Vagina (tissue), 2 donors: Measurements from ENCODE around the gene ARHGEF16. TPM values are rescaled to one million over a fixed set of nuclear protein-coding genes. Genes with fewer than 3 reads are reported as not detected.

Experiments
- DNase-seq, 2 donors: peaks; one replicate each; pipeline ENCODE4 v3.0.0-alpha.2; 2017; ENCODE audit errors: extremely low spot score in 2 of 2
- H3K27ac ChIP-seq: fragments of 200-600 bp; sonication (generic); one replicate; pipeline ENCODE4 v1.5.1; 2019
- H3K27me3 ChIP-seq: fragments of 200-600 bp; sonication (generic); one replicate; pipeline ENCODE4 v1.5.1; 2019
- H3K36me3 ChIP-seq, 2 donors: fragments of 200-600 bp; sonication (generic); one replicate each; pipeline ENCODE4 v1.5.1; 2017 to 2019
- H3K4me1 ChIP-seq: fragments of 200-600 bp; sonication (generic); one replicate; pipeline ENCODE4 v1.5.1; 2019
- H3K4me3 ChIP-seq, 2 donors: fragments of 200-600 bp; sonication (generic); 1 replicate in 1 of 2; 2 replicates in 1 of 2; pipeline ENCODE4 v1.5.1; 2016 to 2019
- H3K9me3 ChIP-seq: fragments of 200-600 bp; sonication (generic); one replicate; pipeline ENCODE4 v1.5.1; 2019
- CTCF ChIP-seq, 3 experiments: fragments of 450-650 bp in 2 of 3; fragments of 200-600 bp in 1 of 3; sonication (generic) in 1 of 3; IDR thresholded peaks; one replicate each; pipeline ENCODE4 v1.5.1; 2017 to 2019; ENCODE audit warnings: antibody characterized with exemption in 3 of 3, mild to moderate bottlenecking in 2 of 3, moderate library complexity in 2 of 3
- POLR2A ChIP-seq, 2 donors: fragments of 450-650 bp; IDR thresholded peaks; one replicate each; pipeline ENCODE4 v1.6.1; 2017; ENCODE audit warnings: antibody characterized with exemption in 2 of 2, mild to moderate bottlenecking in 2 of 2, moderate library complexity in 2 of 2
- POLR2AphosphoS5 ChIP-seq, 2 donors: sonication (generic); formaldehyde crosslinking; IDR thresholded peaks; one replicate each; pipeline ENCODE4 v1.9.0; 2017; ENCODE audit warnings: antibody characterized with exemption in 2 of 2, mild to moderate bottlenecking in 2 of 2, low read depth in 1 of 2; ENCODE audit not compliant: insufficient read depth in 1 of 2
- intact Hi-C: fragments of 100-400 bp; cut with DNase I; formaldehyde crosslinking; loops from one replicate; pipeline ENCODE4 v1.15.1; 2023
- total RNA-seq: library from RNA; depleted of rRNA; stranded (reverse); fragments of >200 nt; gene quantifications from one replicate; pipeline ENCODE4 v1.2.3, GENCODE V29; 2016

ARHGEF16 gene
- total RNA-seq, 1 donor from 2014 or later = 6.4 TPM

- H3K27ac ChIP-seq = no peak overlapping the region
- TF ChIP-seq CTCF (IDR thresholded peaks at IDR 0.05) (no peak), POLR2A (IDR thresholded peaks at IDR 0.05) (no peak), POLR2AphosphoS5 (IDR thresholded peaks at IDR 0.05; ENCODE audit: insufficient read depth in 1 of 2, low read depth in 1 of 2) (no peak)
- intact Hi-C loops = no loop called here
- H3K4me1 ChIP-seq = peaks cover 83% of the 10 kb centered on the region
- no peak for DNase-seq
- no peak overlapping the region for H3K4me3 ChIP-seq
- H3K27me3 ChIP-seq = no peaks in the 10 kb centered on the region
- no peaks in the 10 kb centered on the region for H3K36me3 ChIP-seq
- no peaks in the 10 kb centered on the region for H3K9me3 ChIP-seq
These were observed 15.6 kb downstream of the ARHGEF16 start for GRCh38 chr1:3469849-3470649.

- intact Hi-C loops = no loop called here
- Histone ChIP-seq H3K9me3 (no peaks in the 10 kb centered on the region), H3K36me3 (no peaks in the 10 kb centered on the region), H3K4me3 (no peak overlapping the region), H3K27ac (peak overlapping the region; percentile 54), H3K4me1 (peaks cover 75% of the 10 kb centered on the region), H3K27me3 (no peaks in the 10 kb centered on the region)
- TF ChIP-seq POLR2A (IDR thresholded peaks at IDR 0.05) (no peak), CTCF (IDR thresholded peaks at IDR 0.05) (no peak), POLR2AphosphoS5 (IDR thresholded peaks at IDR 0.05; ENCODE audit: insufficient read depth in 1 of 2, low read depth in 1 of 2) (no peak)
- no peak for DNase-seq
These were observed 16.3 kb downstream of the ARHGEF16 start for GRCh38 chr1:3470650-3471355.

- Histone ChIP-seq H3K27me3 (no peaks in the 10 kb centered on the region), H3K4me1 (peaks cover 72% of the 10 kb centered on the region), H3K36me3 (no peaks in the 10 kb centered on the region), H3K27ac (peak overlapping the region; percentile 54), H3K4me3 (no peak overlapping the region), H3K9me3 (no peaks in the 10 kb centered on the region)
- DNase-seq = no peak
- intact Hi-C loops = no loop called here
- TF ChIP-seq CTCF (IDR thresholded peaks at IDR 0.05) (peak in 1 of 3 experiments; percentile 9), POLR2A (IDR thresholded peaks at IDR 0.05) (no peak)
These were observed 17.1 kb downstream of the ARHGEF16 start for GRCh38 chr1:3471356-3472087.

- Histone ChIP-seq H3K4me3 (no peak overlapping the region), H3K36me3 (no peaks in the 10 kb centered on the region), H3K9me3 (no peaks in the 10 kb centered on the region), H3K27ac (peak overlapping the region; percentile 54), H3K27me3 (no peaks in the 10 kb centered on the region), H3K4me1 (peaks cover 64% of the 10 kb centered on the region)
- TF ChIP-seq CTCF (IDR thresholded peaks at IDR 0.05) = no peak
- intact Hi-C loops = no loop called here
- no peak for DNase-seq
These were observed 17.8 kb downstream of the ARHGEF16 start for GRCh38 chr1:3472088-3472850.
